ENCODE results near the gene GOLGA8J. TPM values are rescaled to one million over a fixed set of nuclear protein-coding genes. Genes with fewer than 3 reads are reported as not detected.

GOLGA8J gene
- total and polyA plus RNA-seq, 2 of the 4 experiments (the other 2 are of a cell fraction), result not detected

DNA sequence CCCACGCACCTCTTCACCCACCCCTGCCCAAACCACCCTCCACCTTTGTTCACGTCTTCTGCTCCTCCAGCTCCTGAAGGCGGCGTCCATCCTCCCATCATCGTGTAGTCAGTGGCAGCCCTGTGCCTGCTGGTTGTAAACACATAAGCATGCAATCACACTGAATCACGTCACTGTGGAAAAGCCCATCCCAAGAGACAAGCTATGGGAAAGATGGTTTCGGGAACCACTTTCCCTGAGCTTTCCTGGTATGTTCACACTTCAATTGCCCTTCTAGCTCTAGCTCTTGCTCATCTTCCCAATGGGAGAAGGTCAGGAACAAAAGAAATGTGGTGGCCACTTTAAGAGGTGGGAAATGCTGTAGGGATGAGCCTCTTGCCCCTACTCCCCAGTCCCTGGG is 14.4 kb upstream of the GOLGA8J start:
- H4K20me1 ChIP-seq (ENCODE audit: insufficient read depth, low read length), result no peaks in the 10 kb centered on the region
- H3K79me1 ChIP-seq (ENCODE audit: low read depth in 1 of 2, low read length in 2 of 2), result no peaks in the 10 kb centered on the region
- H3K27me3 ChIP-seq (ENCODE audit: control insufficient read depth, insufficient read depth, low read length), result peaks cover 2% of the 10 kb centered on the region
- 66% methylated on average over 6 of the region's 7 CpGs; no CpG with 5 or more reads in 1 of the 2 experiments for WGBS, 2 experiments (ENCODE audit: extremely low coverage in 2 of 2, insufficient read length in 1 of 2)
- no peak overlapping the region for H3K4me3 ChIP-seq (ENCODE audit: insufficient read depth, low read depth, low read length)
- in situ Hi-C loops (cut with MboI; ENCODE audit: low sequenced_read_pairs), result loop anchor here (25.0 kb wide), 2 partner anchors 406 to 931 kb away; no protein-coding TSS in a partner anchor
- H2BK20ac ChIP-seq (ENCODE audit: low read depth, low read length), result no peak overlapping the region
- no peak overlapping the region for H2AFZ ChIP-seq (replicated peaks; ENCODE audit: low read length, poor library complexity)
- no peak overlapping the region for H3K18ac ChIP-seq (ENCODE audit: low read depth, low read length)
- DNase-seq (no peak), ATAC-seq (ENCODE audit: low read depth) (no peak)
- ChIA-PET CTCF (no interaction called here), POLR2A (ENCODE audit: unreplicated experiment) (interaction anchor here (0.5 kb wide), 1 partner anchor 133 kb away, joined by 7 read pairs; no protein-coding TSS in a partner anchor)
- no peak overlapping the region for H3K9ac ChIP-seq (ENCODE audit: low read depth, low read length)
- H4K5ac ChIP-seq (ENCODE audit: low read depth, low read length), result no peak overlapping the region
- no peak overlapping the region for H2BK5ac ChIP-seq (ENCODE audit: low read depth, low read length, poor library complexity, severe bottlenecking)
- H3K4me2 ChIP-seq (ENCODE audit: low read depth, low read length), result no peak overlapping the region
- no peak overlapping the region for H2AK9ac ChIP-seq (replicated peaks; ENCODE audit: low read depth, low read length, poor library complexity)
- TF ChIP-seq, protein P1, sequence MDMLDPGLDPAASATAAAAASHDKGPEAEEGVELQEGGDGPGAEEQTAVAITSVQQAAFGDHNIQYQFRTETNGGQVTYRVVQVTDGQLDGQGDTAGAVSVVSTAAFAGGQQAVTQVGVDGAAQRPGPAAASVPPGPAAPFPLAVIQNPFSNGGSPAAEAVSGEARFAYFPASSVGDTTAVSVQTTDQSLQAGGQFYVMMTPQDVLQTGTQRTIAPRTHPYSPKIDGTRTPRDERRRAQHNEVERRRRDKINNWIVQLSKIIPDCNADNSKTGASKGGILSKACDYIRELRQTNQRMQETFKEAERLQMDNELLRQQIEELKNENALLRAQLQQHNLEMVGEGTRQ (IDR thresholded peaks at IDR 0.05; ENCODE audit: low read depth, low read length), result no peak
- TF ChIP-seq RAD21 (IDR thresholded peaks at IDR 0.05; ENCODE audit: low read length), result no peak
- no peak for TF ChIP-seq SMC3 (IDR thresholded peaks at IDR 0.05; ENCODE audit: low read depth, low read length)
- no peak for TF ChIP-seq FOS (IDR thresholded peaks at IDR 0.05; ENCODE audit: low read depth, low read length)
- no peak for TF ChIP-seq BHLHE40 (IDR thresholded peaks at IDR 0.05; ENCODE audit: low read depth, low read length)
- TF ChIP-seq POLR2A (IDR thresholded peaks at IDR 0.05; ENCODE audit: low read depth, low read length), result no peak
- no peak for TF ChIP-seq CHD1 (IDR thresholded peaks at IDR 0.05; ENCODE audit: low read depth, low read length)
- TF ChIP-seq MAZ (IDR thresholded peaks at IDR 0.05; ENCODE audit: borderline replicate concordance, low read depth, low read length), result no peak
- TF ChIP-seq RCOR1 (IDR thresholded peaks at IDR 0.05; ENCODE audit: insufficient replicate concordance, low read length), result no peak
- H3K14ac ChIP-seq (replicated peaks; ENCODE audit: low read depth, low read length), result no peak overlapping the region
- H3K4me1 ChIP-seq (ENCODE audit: control insufficient read depth, insufficient read depth, low read length), result peaks cover 1% of the 10 kb centered on the region; the same call in 1 of the 2 replicates
- H4K8ac ChIP-seq (ENCODE audit: low read depth in 2 of 2, low read length in 2 of 2), result no peak overlapping the region
- H2BK120ac ChIP-seq (ENCODE audit: low read depth, low read length), result no peak overlapping the region
- no peak overlapping the region for H3K27ac ChIP-seq (ENCODE audit: insufficient read depth, low read length)
- no peak overlapping the region for H3K23ac ChIP-seq (ENCODE audit: low read depth, low read length)
- dilution Hi-C loops (cut with HindIII; ENCODE audit: low sequenced_read_pairs, unreplicated experiment), result no loop called here
- H3K4ac ChIP-seq (ENCODE audit: low read depth, low read length), result no peak overlapping the region
- no peak overlapping the region for H2AK5ac ChIP-seq (ENCODE audit: low read depth, low read length)
- no peak overlapping the region for H3K56ac ChIP-seq (ENCODE audit: extremely low read depth, insufficient read depth, low read length)
- H3K9me1 ChIP-seq (ENCODE audit: insufficient read depth, low read length), result no peaks in the 10 kb centered on the region
- H3K9me3 ChIP-seq (ENCODE audit: control insufficient read depth, insufficient read depth, low read length), result no peaks in the 10 kb centered on the region
- H4K91ac ChIP-seq (ENCODE audit: insufficient read depth, low read depth, low read length), result no peak overlapping the region
- no peak overlapping the region for H2BK15ac ChIP-seq (ENCODE audit: low read depth, low read length)
- no peaks in the 10 kb centered on the region for H3K36me3 ChIP-seq (ENCODE audit: control insufficient read depth, insufficient read depth, low read length)
- BruUV-seq (replicated peaks), result no TSS peak
- intact Hi-C loops (cut with micrococcal nuclease), result no loop called here

All from IMR-90 (cell line).